ENCODE measurements around the gene SYT9. TPM values are rescaled to one million over a fixed set of nuclear protein-coding genes. Genes with fewer than 3 reads are reported as not detected.

The SYT9 gene
- total RNA-seq, 1 donor from 2014 or later, result 0.21 TPM

- H3K9me3 Mint-ChIP-seq (ENCODE audit: unreplicated experiment), result no peaks in the 10 kb centered on the region
- H3K27ac Mint-ChIP-seq (ENCODE audit: unreplicated experiment), result no peak overlapping the region
- no peak for DNase-seq (ENCODE audit: low spot score)
- H3K4me1 Mint-ChIP-seq (ENCODE audit: unreplicated experiment), result no peaks in the 10 kb centered on the region
- no peaks in the 10 kb centered on the region for H3K36me3 Mint-ChIP-seq (ENCODE audit: low read depth, unreplicated experiment)
- H3K27me3 Mint-ChIP-seq (ENCODE audit: unreplicated experiment), result peaks cover 2% of the 10 kb centered on the region
- TF ChIP-seq, protein P1, sequence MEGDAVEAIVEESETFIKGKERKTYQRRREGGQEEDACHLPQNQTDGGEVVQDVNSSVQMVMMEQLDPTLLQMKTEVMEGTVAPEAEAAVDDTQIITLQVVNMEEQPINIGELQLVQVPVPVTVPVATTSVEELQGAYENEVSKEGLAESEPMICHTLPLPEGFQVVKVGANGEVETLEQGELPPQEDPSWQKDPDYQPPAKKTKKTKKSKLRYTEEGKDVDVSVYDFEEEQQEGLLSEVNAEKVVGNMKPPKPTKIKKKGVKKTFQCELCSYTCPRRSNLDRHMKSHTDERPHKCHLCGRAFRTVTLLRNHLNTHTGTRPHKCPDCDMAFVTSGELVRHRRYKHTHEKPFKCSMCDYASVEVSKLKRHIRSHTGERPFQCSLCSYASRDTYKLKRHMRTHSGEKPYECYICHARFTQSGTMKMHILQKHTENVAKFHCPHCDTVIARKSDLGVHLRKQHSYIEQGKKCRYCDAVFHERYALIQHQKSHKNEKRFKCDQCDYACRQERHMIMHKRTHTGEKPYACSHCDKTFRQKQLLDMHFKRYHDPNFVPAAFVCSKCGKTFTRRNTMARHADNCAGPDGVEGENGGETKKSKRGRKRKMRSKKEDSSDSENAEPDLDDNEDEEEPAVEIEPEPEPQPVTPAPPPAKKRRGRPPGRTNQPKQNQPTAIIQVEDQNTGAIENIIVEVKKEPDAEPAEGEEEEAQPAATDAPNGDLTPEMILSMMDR (IDR thresholded peaks at IDR 0.05; ENCODE audit: unreplicated experiment), result no peak
- H3K4me3 Mint-ChIP-seq (ENCODE audit: unreplicated experiment), result no peak overlapping the region
These were observed 32.2 kb upstream of the SYT9 start for GRCh38 chr11:7219491-7219890.

GRCh38 chr11:7220636-7221035 lies 31.1 kb upstream of the SYT9 start:
- Mint-ChIP-seq H3K4me1 (ENCODE audit: unreplicated experiment) (no peaks in the 10 kb centered on the region), H3K27me3 (ENCODE audit: unreplicated experiment) (peaks cover 2% of the 10 kb centered on the region), H3K9me3 (ENCODE audit: unreplicated experiment) (no peaks in the 10 kb centered on the region), H3K36me3 (ENCODE audit: low read depth, unreplicated experiment) (no peaks in the 10 kb centered on the region), H3K27ac (ENCODE audit: unreplicated experiment) (no peak overlapping the region), H3K4me3 (ENCODE audit: unreplicated experiment) (no peak overlapping the region)
- no peak for DNase-seq (ENCODE audit: low spot score)
- TF ChIP-seq, protein P1 (IDR thresholded peaks at IDR 0.05; ENCODE audit: unreplicated experiment), result no peak

- H3K9me3 Mint-ChIP-seq (ENCODE audit: unreplicated experiment), result no peaks in the 10 kb centered on the region
- H3K27me3 Mint-ChIP-seq (ENCODE audit: unreplicated experiment), result peaks cover 2% of the 10 kb centered on the region
- H3K36me3 Mint-ChIP-seq (ENCODE audit: low read depth, unreplicated experiment), result no peaks in the 10 kb centered on the region
- no peaks in the 10 kb centered on the region for H3K4me1 Mint-ChIP-seq (ENCODE audit: unreplicated experiment)
- no peak overlapping the region for H3K27ac Mint-ChIP-seq (ENCODE audit: unreplicated experiment)
- DNase-seq (ENCODE audit: low spot score), result no peak
- H3K4me3 Mint-ChIP-seq (ENCODE audit: unreplicated experiment), result no peak overlapping the region
- TF ChIP-seq, protein P1 (IDR thresholded peaks at IDR 0.05; ENCODE audit: unreplicated experiment), result no peak
These were observed 29.1 kb upstream of the SYT9 start for GRCh38 chr11:7222619-7223018.

- DNase-seq (ENCODE audit: low spot score), result no peak
- peaks cover 8% of the 10 kb centered on the region for H3K4me1 Mint-ChIP-seq (ENCODE audit: unreplicated experiment)
- no peak overlapping the region for H3K4me3 Mint-ChIP-seq (ENCODE audit: unreplicated experiment)
- TF ChIP-seq, protein P1 (IDR thresholded peaks at IDR 0.05; ENCODE audit: unreplicated experiment), result no peak
- H3K9me3 Mint-ChIP-seq (ENCODE audit: unreplicated experiment), result no peaks in the 10 kb centered on the region
- H3K27ac Mint-ChIP-seq (ENCODE audit: unreplicated experiment), result no peak overlapping the region
- no peaks in the 10 kb centered on the region for H3K27me3 Mint-ChIP-seq (ENCODE audit: unreplicated experiment)
- H3K36me3 Mint-ChIP-seq (ENCODE audit: low read depth, unreplicated experiment), result no peaks in the 10 kb centered on the region
These were observed 11.8 kb upstream of the SYT9 start for GRCh38 chr11:7239877-7240276.

DNA sequence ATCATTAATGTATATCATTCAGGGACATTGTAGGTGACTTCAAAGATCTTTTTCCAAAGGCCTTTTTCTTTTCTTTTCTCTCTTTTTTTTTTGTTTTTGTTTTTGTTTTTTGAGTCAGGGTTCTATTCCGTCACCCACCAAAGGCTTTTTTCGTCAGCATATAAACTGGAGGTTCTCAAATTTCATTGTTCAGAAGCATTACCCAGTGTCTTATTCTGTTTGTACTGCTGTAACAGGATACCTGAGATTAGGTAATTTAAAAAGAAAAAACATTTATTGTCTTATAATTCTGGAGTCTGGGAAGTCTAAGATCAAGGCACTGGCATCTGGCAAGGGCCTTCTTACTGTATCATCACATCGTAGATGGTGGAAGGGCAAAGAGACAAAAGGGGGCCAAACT lies 6.4 kb upstream of the SYT9 start:
- Mint-ChIP-seq H3K36me3 (ENCODE audit: low read depth, unreplicated experiment) (no peaks in the 10 kb centered on the region), H3K27me3 (ENCODE audit: unreplicated experiment) (no peaks in the 10 kb centered on the region), H3K4me3 (ENCODE audit: unreplicated experiment) (no peak overlapping the region), H3K4me1 (ENCODE audit: unreplicated experiment) (peaks cover 8% of the 10 kb centered on the region), H3K27ac (ENCODE audit: unreplicated experiment) (no peak overlapping the region), H3K9me3 (ENCODE audit: unreplicated experiment) (no peaks in the 10 kb centered on the region)
- TF ChIP-seq, protein P1 (IDR thresholded peaks at IDR 0.05; ENCODE audit: unreplicated experiment), result no peak
- DNase-seq (ENCODE audit: low spot score), result no peak
